ENCODE measurements around the gene USP17L19. TPM values are rescaled to one million over a fixed set of nuclear protein-coding genes. Genes with fewer than 3 reads are reported as not detected.
"Not testable (repeated sequence)": the region's sequence is repeated elsewhere in the genome, so short reads cannot be mapped to it uniquely, and the experiment has no call there.

Gene USP17L19, protein sequence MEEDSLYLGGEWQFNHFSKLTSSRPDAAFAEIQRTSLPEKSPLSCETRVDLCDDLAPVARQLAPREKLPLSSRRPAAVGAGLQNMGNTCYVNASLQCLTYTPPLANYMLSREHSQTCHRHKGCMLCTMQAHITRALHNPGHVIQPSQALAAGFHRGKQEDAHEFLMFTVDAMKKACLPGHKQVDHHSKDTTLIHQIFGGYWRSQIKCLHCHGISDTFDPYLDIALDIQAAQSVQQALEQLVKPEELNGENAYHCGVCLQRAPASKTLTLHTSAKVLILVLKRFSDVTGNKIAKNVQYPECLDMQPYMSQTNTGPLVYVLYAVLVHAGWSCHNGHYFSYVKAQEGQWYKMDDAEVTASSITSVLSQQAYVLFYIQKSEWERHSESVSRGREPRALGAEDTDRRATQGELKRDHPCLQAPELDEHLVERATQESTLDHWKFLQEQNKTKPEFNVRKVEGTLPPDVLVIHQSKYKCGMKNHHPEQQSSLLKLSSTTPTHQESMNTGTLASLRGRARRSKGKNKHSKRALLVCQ
- not detected in 2 replicates for total RNA-seq (2014; rRNA removed; shearing (Covaris generic); ENCODE audit: low replicate concordance)

GRCh38 chr4:9253078-9253477 is at the start of gene USP17L19:
TSS of gene USP17L19 (plus strand) at chr4:9253378. CDS start at chr4:9253378, 0 bp downstream.
- not testable (repeated sequence) for DNase-seq, H3K36me3 ChIP-seq, H3K27me3 ChIP-seq, H3K4me3 ChIP-seq, H3K9me3 ChIP-seq

GRCh38 chr4:9210357-9210756 is 42.8 kb upstream of the USP17L19 start, which contains the start of gene USP17L10:
TSS of gene USP17L10 (plus strand) at chr4:9210657. CDS start at chr4:9210657, 0 bp downstream.
- DNase-seq, H3K27me3 ChIP-seq, H3K36me3 ChIP-seq, H3K4me3 ChIP-seq, H3K9me3 ChIP-seq: not testable (repeated sequence)

- DNase-seq, H3K9me3 ChIP-seq, H3K36me3 ChIP-seq, H3K27me3 ChIP-seq, H3K4me3 ChIP-seq: not testable (repeated sequence)
Observed at GRCh38 chr4:9214701-9215100, 38.5 kb upstream of the USP17L19 start.

DNA sequence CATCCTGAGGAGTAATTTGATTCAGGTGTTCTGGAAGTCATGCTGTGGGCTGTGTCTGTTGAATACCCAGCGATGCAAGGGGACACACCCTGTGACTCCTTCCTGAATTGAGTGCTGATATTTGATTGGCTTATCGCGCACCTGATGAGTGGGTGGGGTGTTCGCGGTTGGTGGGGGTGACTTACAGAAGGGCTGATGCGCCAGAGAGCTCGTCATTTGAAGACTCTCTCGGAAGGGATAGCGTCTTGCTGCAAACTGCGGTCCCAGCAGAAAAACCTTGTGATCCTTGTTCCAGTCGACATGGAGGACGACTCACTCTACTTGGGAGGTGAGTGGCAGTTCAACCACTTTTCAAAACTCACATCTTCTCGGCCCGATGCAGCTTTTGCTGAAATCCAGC is 38.1 kb upstream of the USP17L19 start, which contains the start of gene USP17L11:
TSS of gene USP17L11 (plus strand) at position 301 of the 400 bp plus-strand sequence. CDS start at position 301, 0 bp downstream.
- H3K9me3 ChIP-seq, H3K36me3 ChIP-seq, H3K4me3 ChIP-seq, DNase-seq, H3K27me3 ChIP-seq: not testable (repeated sequence)

GRCh38 chr4:9219852-9220251 is 33.3 kb upstream of the USP17L19 start, which contains the start of gene USP17L12:
TSS of gene USP17L12 (plus strand) at chr4:9220152. CDS start at chr4:9220152, 0 bp downstream.
- H3K4me3 ChIP-seq, H3K27me3 ChIP-seq, DNase-seq, H3K36me3 ChIP-seq, H3K9me3 ChIP-seq: not testable (repeated sequence)

DNA sequence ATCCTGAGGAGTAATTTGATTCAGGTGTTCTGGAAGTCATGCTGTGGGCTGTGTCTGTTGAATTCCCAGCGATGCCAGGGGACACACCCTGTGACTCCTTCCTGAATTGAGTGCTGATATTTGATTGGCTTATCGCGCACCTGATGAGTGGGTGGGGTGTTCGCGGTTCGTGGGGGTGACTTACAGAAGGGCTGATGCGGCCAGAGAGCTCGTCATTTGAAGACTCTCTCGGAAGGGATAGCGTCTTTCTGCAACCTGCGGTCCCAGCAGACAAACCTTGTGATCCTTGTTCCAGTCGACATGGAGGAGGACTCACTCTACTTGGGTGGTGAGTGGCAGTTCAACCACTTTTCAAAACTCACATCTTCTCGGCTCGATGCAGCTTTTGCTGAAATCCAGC is 28.6 kb upstream of the USP17L19 start, which contains the start of gene USP17L13:
TSS of gene USP17L13 (plus strand) at position 301 of the 400 bp plus-strand sequence. CDS start at position 301, 0 bp downstream.
- not testable (repeated sequence) for H3K9me3 ChIP-seq, H3K36me3 ChIP-seq, H3K27me3 ChIP-seq, H3K4me3 ChIP-seq, DNase-seq

GRCh38 chr4:9230249-9230648 is 22.9 kb upstream of the USP17L19 start:
- H3K36me3 ChIP-seq, DNase-seq, H3K27me3 ChIP-seq, H3K9me3 ChIP-seq, H3K4me3 ChIP-seq: not testable (repeated sequence)

DNA sequence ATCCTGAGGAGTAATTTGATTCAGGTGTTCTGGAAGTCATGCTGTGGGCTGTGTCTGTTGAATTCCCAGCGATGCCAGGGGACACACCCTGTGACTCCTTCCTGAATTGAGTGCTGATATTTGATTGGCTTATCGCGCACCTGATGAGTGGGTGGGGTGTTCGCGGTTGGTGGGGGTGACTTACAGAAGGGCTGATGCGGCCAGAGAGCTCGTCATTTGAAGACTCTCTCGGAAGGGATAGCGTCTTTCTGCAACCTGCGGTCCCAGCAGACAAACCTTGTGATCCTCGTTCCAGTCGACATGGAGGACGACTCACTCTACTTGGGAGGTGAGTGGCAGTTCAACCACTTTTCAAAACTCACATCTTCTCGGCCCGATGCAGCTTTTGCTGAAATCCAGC is 19.1 kb upstream of the USP17L19 start, which contains the start of gene USP17L15:
TSS of gene USP17L15 (plus strand) at position 301 of the 400 bp plus-strand sequence. CDS start at position 301, 0 bp downstream.
- H3K4me3 ChIP-seq, H3K9me3 ChIP-seq, DNase-seq, H3K36me3 ChIP-seq, H3K27me3 ChIP-seq: not testable (repeated sequence)

- H3K27me3 ChIP-seq, H3K36me3 ChIP-seq, H3K4me3 ChIP-seq, DNase-seq, H3K9me3 ChIP-seq: not testable (repeated sequence)
Observed at GRCh38 chr4:9238461-9238860, 14.7 kb upstream of the USP17L19 start.

DNA sequence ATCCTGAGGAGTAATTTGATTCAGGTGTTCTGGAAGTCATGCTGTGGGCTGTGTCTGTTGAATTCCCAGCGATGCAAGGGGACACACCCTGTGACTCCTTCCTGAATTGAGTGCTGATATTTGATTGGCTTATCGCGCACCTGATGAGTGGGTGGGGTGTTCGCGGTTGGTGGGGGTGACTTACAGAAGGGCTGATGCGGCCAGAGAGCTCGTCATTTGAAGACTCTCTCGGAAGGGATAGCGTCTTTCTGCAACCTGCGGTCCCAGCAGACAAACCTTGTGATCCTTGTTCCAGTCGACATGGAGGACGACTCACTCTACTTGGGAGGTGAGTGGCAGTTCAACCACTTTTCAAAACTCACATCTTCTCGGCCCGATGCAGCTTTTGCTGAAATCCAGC is 9.6 kb upstream of the USP17L19 start, which contains the start of gene USP17L17:
TSS of gene USP17L17 (plus strand) at position 301 of the 400 bp plus-strand sequence. CDS start at position 301, 0 bp downstream.
- H3K36me3 ChIP-seq, H3K27me3 ChIP-seq, H3K9me3 ChIP-seq: not testable (repeated sequence)

GRCh38 chr4:9247953-9248680 is 5.1 kb upstream of the USP17L19 start, which contains the start of gene USP17L18:
TSS of gene USP17L18 (plus strand) at chr4:9248630. CDS start at chr4:9248630, 0 bp downstream.
- not testable (repeated sequence) for H3K9me3 ChIP-seq, H3K27me3 ChIP-seq, H3K4me3 ChIP-seq, H3K36me3 ChIP-seq, DNase-seq

More for the DNA sequence above, 9.6 kb upstream of the USP17L19 start, which contains the start of gene USP17L17:
- not testable (repeated sequence) for H3K4me3 ChIP-seq, DNase-seq

DNA sequence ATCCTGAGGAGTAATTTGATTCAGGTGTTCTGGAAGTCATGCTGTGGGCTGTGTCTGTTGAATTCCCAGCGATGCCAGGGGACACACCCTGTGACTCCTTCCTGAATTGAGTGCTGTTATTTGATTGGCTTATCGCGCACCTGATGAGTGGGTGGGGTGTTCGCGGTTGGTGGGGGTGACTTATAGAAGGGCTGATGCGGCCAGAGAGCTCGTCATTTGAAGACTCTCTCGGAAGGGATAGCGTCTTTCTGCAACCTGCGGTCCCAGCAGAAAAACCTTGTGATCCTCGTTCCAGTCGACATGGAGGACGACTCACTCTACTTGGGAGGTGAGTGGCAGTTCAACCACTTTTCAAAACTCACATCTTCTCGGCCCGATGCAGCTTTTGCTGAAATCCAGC is 4.6 kb downstream of the USP17L19 start, which contains the start of gene USP17L20:
TSS of gene USP17L20 (plus strand) at position 301 of the 400 bp plus-strand sequence. CDS start at position 301, 0 bp downstream.
- H3K4me3 ChIP-seq, H3K36me3 ChIP-seq, DNase-seq, H3K27me3 ChIP-seq, H3K9me3 ChIP-seq: not testable (repeated sequence)

GRCh38 chr4:9262572-9262971 is 9.4 kb downstream of the USP17L19 start, which contains the start of gene USP17L21:
TSS of gene USP17L21 (plus strand) at chr4:9262872. CDS start at chr4:9262872, 0 bp downstream.
- not testable (repeated sequence) for H3K27me3 ChIP-seq, H3K9me3 ChIP-seq, H3K36me3 ChIP-seq, H3K4me3 ChIP-seq, DNase-seq

- not testable (repeated sequence) for H3K9me3 ChIP-seq, H3K27me3 ChIP-seq, H3K36me3 ChIP-seq, H3K4me3 ChIP-seq, DNase-seq
Observed at GRCh38 chr4:9267319-9267718, 14.1 kb downstream of the USP17L19 start, which contains the start of gene USP17L22. TSS of gene USP17L22 (plus strand) at chr4:9267619. CDS start at chr4:9267619, 0 bp downstream.

DNA sequence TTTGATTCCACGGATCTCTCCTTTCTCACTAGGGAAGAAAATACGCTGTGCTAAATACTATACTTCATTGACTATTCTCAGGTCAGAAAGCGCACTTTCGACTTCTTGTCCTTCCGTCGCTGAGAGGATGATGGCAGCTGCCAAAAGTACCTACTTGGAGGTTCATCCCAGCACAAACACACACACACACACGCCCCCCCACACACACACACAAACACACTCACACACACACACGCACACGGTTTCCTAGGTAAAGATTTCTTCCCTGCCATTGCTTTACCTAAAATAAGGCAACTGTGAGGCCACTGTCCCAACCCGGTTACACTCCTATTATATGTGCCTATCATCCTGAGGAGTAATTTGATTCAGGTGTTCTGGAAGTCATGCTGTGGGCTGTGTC is 18.5 kb downstream of the USP17L19 start:
- H3K4me3 ChIP-seq, DNase-seq, H3K9me3 ChIP-seq, H3K27me3 ChIP-seq, H3K36me3 ChIP-seq: not testable (repeated sequence)

All from MG63 (cell line).